H1 (cell line): ENCODE results near the gene BUD23. TPM values are rescaled to one million over a fixed set of nuclear protein-coding genes. Genes with fewer than 3 reads are reported as not detected.
"Not testable (repeated sequence)": the region's sequence is repeated elsewhere in the genome, so short reads cannot be mapped to it uniquely, and the experiment has no call there.

Source experiments
- CTCF ChIA-PET: fragments of 300-600 bp; sonication (Branson Sonifier 250); formaldehyde crosslinking; loops from one replicate; lab custom pipeline; 2021; ENCODE audit not compliant: partially characterized antibody; lab: Charles Lee
- POLR2A ChIA-PET: fragments of 300-600 bp; sonication (Branson Sonifier 250); formaldehyde crosslinking; loops from one replicate; lab custom pipeline; 2021; ENCODE audit warnings: inconsistent platforms; ENCODE audit not compliant: partially characterized antibody; lab: Charles Lee
- DNase-seq, 2 experiments: peaks; one replicate each; pipeline versions ENCODE4 v3.0.0 to v3.0.0-alpha.2; 2010 to 2022; ENCODE audit warnings: low spot score in 2 of 2, low read depth in 1 of 2, mixed read lengths in 1 of 2
- FAIRE-seq: peaks from 2 replicates; lab custom pipeline; 2011; peaks lifted over from hg19 to GRCh38; lab: Jason Lieb, UNC
- H2AFZ ChIP-seq: 2 replicates; pipeline ENCODE4 v1.8.1; 2012; ENCODE audit warnings: low read length, inconsistent platforms
- H2AK5ac ChIP-seq: 2 replicates; pipeline ENCODE4 v1.6.1; 2013; ENCODE audit warnings: low read depth, low read length
- H2BK120ac ChIP-seq: replicated peaks from 2 replicates; pipeline ENCODE3; 2013; ENCODE audit warnings: low read depth, low read length, inconsistent platforms
- H2BK12ac ChIP-seq: 2 replicates; pipeline ENCODE4 v1.6.1; 2013; ENCODE audit warnings: low read depth, low read length
- H2BK15ac ChIP-seq: 2 replicates; pipeline ENCODE4 v1.6.1; 2013; ENCODE audit warnings: low read length
- H2BK20ac ChIP-seq: 2 replicates; pipeline ENCODE4 v1.6.1; 2013; ENCODE audit warnings: low read length
- H2BK5ac ChIP-seq: 2 replicates; pipeline ENCODE4 v1.6.1; 2013; ENCODE audit warnings: low read depth, low read length
- H3K14ac ChIP-seq: 2 replicates; pipeline ENCODE4 v1.6.1; 2013; ENCODE audit warnings: inconsistent platforms; ENCODE audit not compliant: insufficient read length
- H3K18ac ChIP-seq: 2 replicates; pipeline ENCODE4 v1.6.1; 2013; ENCODE audit warnings: low read length; ENCODE audit errors: extremely low read depth
- H3K23ac ChIP-seq: 2 replicates; pipeline ENCODE4 v1.6.1; 2013; ENCODE audit warnings: inconsistent platforms; ENCODE audit not compliant: insufficient read length
- H3K23me2 ChIP-seq: 2 replicates; pipeline ENCODE4 v1.6.1; 2013; ENCODE audit warnings: low read depth, low read length
- H3K27ac ChIP-seq: 2 replicates; pipeline ENCODE4 v1.6.1; 2011; ENCODE audit warnings: low read depth, low read length, inconsistent platforms
- H3K27me3 ChIP-seq, 4 experiments: replicated peaks in 1 of 4; 1 replicate in 1 of 4; 2 replicates in 3 of 4; pipeline versions ENCODE4 v1.6.1 to v1.8.1; 2011 to 2013; ENCODE audit warnings: low read length in 3 of 4, mild to moderate bottlenecking in 3 of 4, inconsistent platforms in 2 of 4, mixed read lengths in 2 of 4, moderate library complexity in 1 of 4; ENCODE audit not compliant: control insufficient read depth in 3 of 4, insufficient read depth in 3 of 4; ENCODE audit errors: extremely low read depth in 1 of 4
- H3K36me3 ChIP-seq, 4 experiments: 2 replicates each; pipeline versions ENCODE4 v1.6.1 to v1.8.1; 2011 to 2013; ENCODE audit warnings: mild to moderate bottlenecking in 4 of 4, low read length in 3 of 4, moderate library complexity in 2 of 4, control low read depth in 1 of 4, inconsistent platforms in 1 of 4; ENCODE audit not compliant: insufficient read depth in 4 of 4, control insufficient read depth in 2 of 4
- H3K4ac ChIP-seq: replicated peaks from 2 replicates; pipeline ENCODE3; 2013; ENCODE audit warnings: low read length, low read depth, mixed read lengths, inconsistent platforms; ENCODE audit not compliant: insufficient read length
- H3K4me1 ChIP-seq, 4 experiments: replicated peaks in 1 of 4; 1 replicate in 1 of 4; 2 replicates in 3 of 4; pipeline versions ENCODE4 v1.6.1 to v1.8.1; 2011 to 2013; ENCODE audit warnings: low read length in 3 of 4, inconsistent platforms in 2 of 4, mixed read lengths in 1 of 4; ENCODE audit not compliant: insufficient read depth in 4 of 4, control insufficient read depth in 3 of 4
- H3K4me2 ChIP-seq, 2 experiments: 2 replicates each; pipeline versions ENCODE4 v1.6.1 to v1.8.1; 2011 to 2013; ENCODE audit warnings: low read depth in 2 of 2, low read length in 2 of 2, control low read depth in 1 of 2, inconsistent platforms in 1 of 2, mild to moderate bottlenecking in 1 of 2; ENCODE audit not compliant: insufficient read depth in 1 of 2
- H3K4me3 ChIP-seq, 4 experiments: fragments of 200-600, 300-600 bp in 1 of 4; sonication (generic), shearing (Covaris generic), sonication (Bioruptor Twin) in 1 of 4; 2 replicates each; pipeline versions ENCODE4 v1.5.1 to v1.8.1; 2011 to 2016; ENCODE audit warnings: low read length in 4 of 4, low read depth in 3 of 4, control low read depth in 2 of 4, inconsistent platforms in 2 of 4, mild to moderate bottlenecking in 2 of 4, mixed read lengths in 1 of 4, moderate library complexity in 1 of 4; ENCODE audit not compliant: insufficient read depth in 2 of 4; ENCODE audit errors: extremely low read depth in 1 of 4
- H3K56ac ChIP-seq: replicated peaks from 2 replicates; pipeline ENCODE3; 2013; ENCODE audit warnings: low read depth, mild to moderate bottlenecking, mixed read lengths, low read length, inconsistent platforms; ENCODE audit not compliant: insufficient read length
- H3K79me1 ChIP-seq: 2 replicates; pipeline ENCODE4 v1.6.1; 2013; ENCODE audit warnings: low read depth, low read length, control low read depth
- H3K79me2 ChIP-seq, 2 experiments: 2 replicates each; pipeline versions ENCODE4 v1.6.1 to v1.8.1; 2012 to 2013; ENCODE audit warnings: low read length in 2 of 2, mild to moderate bottlenecking in 2 of 2, inconsistent platforms in 1 of 2; ENCODE audit not compliant: insufficient read depth in 2 of 2, control insufficient read depth in 1 of 2
- H3K9ac ChIP-seq, 4 experiments: replicated peaks in 1 of 4; 1 replicate in 1 of 4; 2 replicates in 3 of 4; pipeline versions ENCODE4 v1.6.1 to v1.8.1; 2011 to 2013; ENCODE audit warnings: low read depth in 3 of 4, low read length in 3 of 4, control low read depth in 2 of 4, mild to moderate bottlenecking in 2 of 4, moderate library complexity in 2 of 4, inconsistent platforms in 1 of 4; ENCODE audit errors: extremely low read depth in 1 of 4
- H3K9me3 ChIP-seq, 2 experiments: 2 replicates each; pipeline versions ENCODE4 v1.6.1 to v1.8.1; 2012 to 2013; ENCODE audit warnings: mild to moderate bottlenecking in 2 of 2, moderate library complexity in 2 of 2, control low read depth in 1 of 2, inconsistent platforms in 1 of 2, low read depth in 1 of 2, low read length in 1 of 2, mixed read lengths in 1 of 2; ENCODE audit not compliant: insufficient read depth in 2 of 2
- H4K20me1 ChIP-seq, 2 experiments: replicated peaks in 1 of 2; 2 replicates each; pipeline versions ENCODE3 to v1.8.1; 2011 to 2013; ENCODE audit warnings: inconsistent platforms in 2 of 2, low read length in 2 of 2, mild to moderate bottlenecking in 1 of 2; ENCODE audit not compliant: insufficient read depth in 2 of 2, control insufficient read depth in 1 of 2
- H4K5ac ChIP-seq: 2 replicates; pipeline ENCODE4 v1.6.1; 2013; ENCODE audit warnings: low read length, low read depth, mixed read lengths, inconsistent platforms; ENCODE audit not compliant: insufficient read length
- H4K8ac ChIP-seq: 2 replicates; pipeline ENCODE4 v1.8.0; 2013; ENCODE audit warnings: mild to moderate bottlenecking, moderate library complexity, low read length, inconsistent platforms; ENCODE audit not compliant: insufficient read depth; ENCODE audit errors: extremely low read depth
- H4K91ac ChIP-seq: replicated peaks from 2 replicates; pipeline ENCODE3; 2013; ENCODE audit warnings: low read length, mixed read lengths, inconsistent platforms; ENCODE audit not compliant: insufficient read length
- WGBS, 2 experiments: shearing (Covaris generic) in 1 of 2; methylation state at CpG; one replicate each; pipeline versions ENCODE4 v1.1.6 to v1.1.7; 2013 to 2015; ENCODE audit warnings: low lambda C conversion rate in 2 of 2, mixed read lengths in 2 of 2, inconsistent platforms in 1 of 2, low coverage in 1 of 2, missing lambda C conversion rate in 1 of 2; ENCODE audit not compliant: insufficient replicate concordance in 2 of 2, insufficient coverage in 1 of 2, insufficient read length in 1 of 2; ENCODE audit errors: extremely low coverage in 1 of 2, missing lambda C conversion rate in 1 of 2; 5-methylcytosine and 5-hydroxymethylcytosine counted together
- polyA plus RNA-seq, 7 experiments: library from polyadenylated mRNA; depleted of rRNA in 3 of 7; stranded (reverse) in 5 of 7; unstranded in 2 of 7; fragments of >200 nt in 5 of 7; fragments of 200-250 nt in 2 of 7; gene quantifications; 1 replicate in 5 of 7; 2 replicates in 1 of 7; 4 replicates in 1 of 7; pipeline versions ENCODE4 v1.2.1 to v1.2.3, GENCODE V29; 2011 to 2013; ENCODE audit warnings: missing spikeins in 2 of 7, mixed read lengths in 2 of 7
- total RNA-seq: library from RNA; stranded (reverse); fragmentation: NEBNext Ultra II Directional; extraction: Animal tissue kit (Norgen Biotek cat#: 25700); gene quantifications from 2 replicates; pipeline ENCODE4 v1.2.1, GENCODE V29; 2021

The BUD23 gene
- total and polyA plus RNA-seq, 2 of the 8 experiments (the other 6 are each of a cell fraction or from before 2014, with no cell fraction given), result 72.3 to 78.4 TPM

DNA sequence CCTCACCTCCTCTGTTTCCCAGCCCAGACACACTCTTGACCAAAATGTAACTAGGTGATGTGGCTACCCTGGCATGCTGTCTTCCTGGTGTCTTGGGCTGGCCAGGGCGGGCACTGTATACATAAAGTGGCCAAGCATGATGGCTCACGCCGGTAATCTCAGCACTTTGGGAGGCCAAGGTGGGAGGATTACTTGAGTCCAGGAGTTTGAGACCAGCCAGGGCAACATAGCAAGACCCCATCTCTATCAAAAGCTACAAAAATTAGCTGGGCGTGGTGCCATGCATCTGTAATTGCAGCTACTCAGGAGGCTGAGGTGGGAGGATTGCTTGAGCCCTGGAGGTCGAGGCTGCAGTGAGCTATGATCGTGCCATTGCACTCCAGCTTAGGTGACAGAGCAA lies 29.9 kb downstream of the BUD23 start:
- H3K27ac ChIP-seq, H3K56ac ChIP-seq, H2AK5ac ChIP-seq, H3K27me3 ChIP-seq, H3K9ac ChIP-seq, H3K4me1 ChIP-seq, H2BK15ac ChIP-seq, H4K8ac ChIP-seq, H4K91ac ChIP-seq, H3K79me2 ChIP-seq, H3K23me2 ChIP-seq, H3K4me3 ChIP-seq, H2BK5ac ChIP-seq, H3K14ac ChIP-seq, FAIRE-seq, H2BK120ac ChIP-seq, H3K4ac ChIP-seq, H3K18ac ChIP-seq, H3K9me3 ChIP-seq, H4K5ac ChIP-seq, H3K36me3 ChIP-seq, H3K4me2 ChIP-seq, H2BK20ac ChIP-seq, H2AFZ ChIP-seq, DNase-seq, H3K23ac ChIP-seq, H3K79me1 ChIP-seq, H2BK12ac ChIP-seq: not testable (repeated sequence)
- ChIA-PET CTCF (interaction anchor here (0.9 to 7.4 kb wide), 6 partner anchors 12 to 261 kb away, joined by 3 to 57 read pairs (median 3); no protein-coding TSS in a partner anchor), POLR2A (interaction anchor here (3.1 kb wide), 1 partner anchor 9 kb away, joined by 13 read pairs; no protein-coding TSS in a partner anchor)
- WGBS, 2 experiments, result 93% methylated on average over 6 of the region's 6 CpGs; no CpG with 5 or more reads in 1 of the 2 experiments
- peaks cover 8 to 11% of the 10 kb centered on the region in 2 experiments for H4K20me1 ChIP-seq
